GM12878 (cell line): Measurements from ENCODE around the gene TAAR9. TPM values are rescaled to one million over a fixed set of nuclear protein-coding genes. Genes with fewer than 3 reads are reported as not detected.

Experiments
- ATAC-seq: fragments of 200-7000 bp; cut with Tn5 transposase; 3 replicates; pipeline ENCODE4 v1.9.1; 2020; ENCODE audit warnings: mild to moderate bottlenecking, moderate library complexity
- BruUV-seq: library from RNA; stranded (reverse); fragments of 400-500 nt; replicated peaks from 2 replicates; lab custom pipeline; 2021; lab: Mats Ljungman, UMichigan
- CTCF ChIA-PET: fragments of 300-600 bp; sonication (Branson Sonifier 250); formaldehyde crosslinking; extraction: SDS; loops from one replicate; lab custom pipeline; 2021; ENCODE audit warnings: inconsistent platforms; lab: Yijun Ruan, JAX
- POLR2A ChIA-PET: fragments of 350-600 bp; formaldehyde crosslinking; extraction: SDS; loops from one replicate; lab custom pipeline; 2021; ENCODE audit warnings: inconsistent platforms; lab: Charles Lee
- RAD21 ChIA-PET: fragments of 300-600 bp; sonication (Branson Sonifier 250); formaldehyde crosslinking; loops from one replicate; lab custom pipeline; 2023; ENCODE audit warnings: antibody characterized with exemption; ENCODE audit not compliant: unreplicated experiment; lab: Charles Lee
- SMC1A ChIA-PET: fragments of 300-600 bp; sonication (Branson Sonifier 250); formaldehyde crosslinking; loops from one replicate; lab custom pipeline; 2023; ENCODE audit not compliant: unreplicated experiment, uncharacterized antibody; lab: Charles Lee
- DNase-seq: peaks from one replicate; pipeline ENCODE4 v3.0.0-alpha.2; 2011; ENCODE audit warnings: low read depth, low spot score
- FAIRE-seq: peaks from 3 replicates; lab custom pipeline; 2011; peaks lifted over from hg19 to GRCh38; lab: Jason Lieb, UNC
- H2AFZ ChIP-seq: 2 replicates; pipeline ENCODE4 v1.6.0; 2011; ENCODE audit warnings: low read depth, low read length, control low read depth; ENCODE audit not compliant: control insufficient read depth
- H3K27ac ChIP-seq: 2 replicates; pipeline ENCODE4 v1.5.1; 2011; ENCODE audit warnings: control low read depth; ENCODE audit not compliant: control insufficient read depth, insufficient read depth
- H3K27me3 ChIP-seq, 2 experiments: replicated peaks in 1 of 2; 2 replicates each; pipeline versions ENCODE4 v1.6.0 to v1.6.1; 2011; ENCODE audit warnings: low read length in 1 of 2; ENCODE audit not compliant: control insufficient read depth in 2 of 2, insufficient read depth in 2 of 2
- H3K36me3 ChIP-seq, 2 experiments: 2 replicates each; pipeline ENCODE4 v1.5.1; 2011; ENCODE audit warnings: low read length in 1 of 2; ENCODE audit not compliant: control insufficient read depth in 2 of 2, insufficient read depth in 2 of 2
- H3K4me1 ChIP-seq: 2 replicates; pipeline ENCODE4 v1.6.1; 2011; ENCODE audit warnings: mild to moderate bottlenecking, low read length, moderate library complexity, mixed read lengths; ENCODE audit not compliant: control insufficient read depth, insufficient read depth
- H3K4me2 ChIP-seq: 2 replicates; pipeline ENCODE4 v1.6.0; 2011; ENCODE audit warnings: control low read depth; ENCODE audit not compliant: control insufficient read depth, insufficient read depth
- H3K4me3 ChIP-seq: fragments of 200-600 bp; sonication (generic); 2 replicates; pipeline ENCODE4 v1.5.1; 2016
- H3K79me2 ChIP-seq: 2 replicates; pipeline ENCODE4 v1.6.0; 2011; ENCODE audit warnings: low read length; ENCODE audit not compliant: control insufficient read depth, insufficient read depth
- H3K9ac ChIP-seq: 2 replicates; pipeline ENCODE4 v1.8.0; 2011; ENCODE audit warnings: low read length, control low read depth, mixed read lengths; ENCODE audit not compliant: control insufficient read depth, insufficient read depth
- H3K9me3 ChIP-seq: replicated peaks from 3 replicates; pipeline ENCODE4 v1.5.1; 2011; ENCODE audit warnings: mild to moderate bottlenecking, low read length; ENCODE audit not compliant: control insufficient read depth, insufficient read depth
- H4K20me1 ChIP-seq: 2 replicates; pipeline ENCODE4 v1.6.0; 2011; ENCODE audit not compliant: control insufficient read depth, insufficient read depth
- CBX5 ChIP-seq: sonication (generic); IDR thresholded peaks from 2 replicates; pipeline ENCODE4 v1.6.1; 2016; ENCODE audit warnings: low read depth, moderate library complexity, mild to moderate bottlenecking, inconsistent platforms
- CREM ChIP-seq: IDR thresholded peaks from 2 replicates; pipeline ENCODE4 v1.6.1; 2014; ENCODE audit warnings: antibody characterized with exemption, low read depth
- DPF2 ChIP-seq: fragments of 450-650 bp; IDR thresholded peaks from 2 replicates; pipeline ENCODE4 v1.6.1; 2017; ENCODE audit warnings: mild to moderate bottlenecking
- EGR1 ChIP-seq, 2 experiments: IDR thresholded peaks; 1 replicate in 1 of 2; 2 replicates in 1 of 2; pipeline ENCODE4 v1.6.1; 2011 to 2012; ENCODE audit warnings: low read depth in 2 of 2, low read length in 2 of 2, borderline replicate concordance in 1 of 2, mild to moderate bottlenecking in 1 of 2, moderate library complexity in 1 of 2
- EZH2 ChIP-seq: IDR thresholded peaks from 2 replicates; pipeline ENCODE4 v1.6.1; 2012; ENCODE audit warnings: low read depth, mild to moderate bottlenecking, control low read depth, inconsistent platforms, low read length, borderline replicate concordance; ENCODE audit not compliant: control insufficient read depth
- HCFC1 ChIP-seq: fragments of 150-350 bp; IDR thresholded peaks from 2 replicates; pipeline ENCODE4 v1.6.1; 2014; ENCODE audit warnings: low read length
- KDM1A ChIP-seq: fragments of 200-600 bp; sonication (generic); IDR thresholded peaks from 2 replicates; pipeline ENCODE4 v1.6.1; 2016; ENCODE audit warnings: borderline replicate concordance
- NFYB ChIP-seq: IDR thresholded peaks from 2 replicates; pipeline ENCODE4 v1.6.1; 2011; ENCODE audit warnings: low read depth, mild to moderate bottlenecking, low read length, improper control_type of control experiment, moderate library complexity; ENCODE audit not compliant: insufficient read depth
- SMARCA5 ChIP-seq: fragments of 450-650 bp; IDR thresholded peaks from 2 replicates; pipeline ENCODE4 v1.6.1; 2017; ENCODE audit warnings: mild to moderate bottlenecking
- SREBF1 ChIP-seq: IDR thresholded peaks from 2 replicates; pipeline ENCODE4 v1.6.1; 2012; ENCODE audit warnings: mild to moderate bottlenecking, low read length
- TCF7 ChIP-seq: IDR thresholded peaks from 2 replicates; pipeline ENCODE4 v1.6.1; 2014; ENCODE audit warnings: antibody characterized with exemption, borderline replicate concordance
- ZSCAN29 ChIP-seq: fragments of 450-650 bp; IDR thresholded peaks from 2 replicates; pipeline ENCODE4 v1.6.1; 2017; ENCODE audit warnings: mild to moderate bottlenecking, moderate library complexity
- ZZZ3 ChIP-seq: IDR thresholded peaks from 2 replicates; pipeline ENCODE4 v1.6.1; 2011; ENCODE audit warnings: low read depth; ENCODE audit not compliant: control insufficient read depth, insufficient read length
- WGBS: methylation state at CpG from one replicate; pipeline ENCODE4 v1.1.6; 2016; ENCODE audit warnings: low lambda C conversion rate; ENCODE audit not compliant: insufficient replicate concordance, insufficient coverage; ENCODE audit errors: missing lambda C conversion rate; 5-methylcytosine and 5-hydroxymethylcytosine counted together
- in situ Hi-C: fragments of 300-500 bp; cut with MboI; formaldehyde crosslinking; loops from 9 replicates; pipeline ENCODE4 v1.14.3; 2018; ENCODE audit warnings: mixed read lengths
- intact Hi-C: fragments of 100-400 bp; cut with micrococcal nuclease; formaldehyde crosslinking; loops from one replicate; pipeline ENCODE4 v1.14.2; 2022; ENCODE audit not compliant: unreplicated experiment
- polyA plus RNA-seq, 11 experiments: library from polyadenylated mRNA; depleted of rRNA in 4 of 11; unstranded in 6 of 11; stranded (reverse) in 5 of 11; fragments of >200 nt; fragmentation: Nextera tagmentation in 4 of 11; fragmentation: Illumina TruSeq in 1 of 11; extraction: Ambion mirVana in 4 of 11; extraction: Trizol in 1 of 11; gene quantifications; 1 replicate in 1 of 11; 2 replicates in 10 of 11; pipeline versions ENCODE4 v1.2.1 to v1.2.3, GENCODE V29; 2011 to 2016; ENCODE audit warnings: inconsistent platforms in 2 of 11, missing spikeins in 2 of 11, low read depth in 1 of 11
- total RNA-seq, 4 experiments: library from RNA; depleted of rRNA in 3 of 4; stranded (reverse); fragments of >200 nt in 3 of 4; fragmentation: Illumina TruSeq in 1 of 4; extraction: Trizol in 1 of 4; gene quantifications; 2 replicates each; pipeline versions ENCODE4 v1.2.1 to v1.2.3, GENCODE V29; 2013 to 2021
- TF ChIP-seq, protein P1 (sequence below): fragments of 450-650 bp; IDR thresholded peaks from 2 replicates; pipeline ENCODE4 v1.6.1; 2014; ENCODE audit warnings: mild to moderate bottlenecking
- TF ChIP-seq, protein P2 (sequence below): fragments of 150-350 bp; IDR thresholded peaks from 2 replicates; pipeline ENCODE4 v1.6.1; 2014; ENCODE audit warnings: mild to moderate bottlenecking, low read depth, low read length
- TF ChIP-seq, protein P3 (sequence below): IDR thresholded peaks from 2 replicates; pipeline ENCODE4 v1.6.1; 2012; ENCODE audit warnings: low read depth, low read length, improper control_type of control experiment
- TF ChIP-seq, protein P4 (sequence below): fragments of 450-650 bp; IDR thresholded peaks from 2 replicates; pipeline ENCODE4 v1.6.1; 2017; ENCODE audit warnings: low read depth, mild to moderate bottlenecking, moderate library complexity
- TF ChIP-seq, protein P5 (sequence below): fragments of 450-650 bp; IDR thresholded peaks from 2 replicates; pipeline ENCODE4 v1.6.1; 2017; ENCODE audit warnings: mild to moderate bottlenecking

TAAR9 gene
- total and polyA plus RNA-seq, 10 of the 15 experiments (the other 5 are each of a cell fraction or from before 2014, with no cell fraction given): not detected

DNA sequence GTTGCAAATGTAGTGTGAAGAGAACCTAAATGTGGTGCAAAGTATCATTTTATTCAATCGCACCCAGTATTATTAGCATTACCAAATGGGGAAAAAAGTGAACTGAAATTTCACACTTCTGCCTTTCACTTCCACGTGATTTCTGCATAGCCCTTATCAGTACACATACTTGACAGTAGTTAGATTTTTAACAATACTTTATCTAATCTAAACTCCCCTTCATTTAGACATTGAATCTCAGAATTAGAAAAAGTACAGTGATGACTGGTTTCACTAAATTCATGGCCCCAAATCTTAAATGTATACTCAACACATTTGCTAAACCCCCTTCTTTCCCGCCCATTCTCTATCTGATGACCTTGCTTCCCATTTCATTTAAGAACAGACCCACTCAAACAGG, 39.4 kb upstream of the TAAR9 start:
- Histone ChIP-seq H3K9ac (no peak overlapping the region), H3K27me3 (no peaks in the 10 kb centered on the region), H3K27ac (peak overlapping the region; percentile 76), H3K4me2 (peak overlapping the region; percentile 67), H2AFZ (no peak overlapping the region; the same call in 1 of the 2 replicates), H3K9me3 (peaks cover under 1% of the 10 kb centered on the region; the same call in 1 of the 3 replicates), H3K4me3 (peak overlapping the region; percentile 22; the same call in 1 of the 2 replicates), H3K79me2 (peaks cover 59% of the 10 kb centered on the region), H4K20me1 (no peaks in the 10 kb centered on the region), H3K36me3 (peaks cover 3 to 18% of the 10 kb centered on the region in 2 experiments), H3K4me1 (peaks cover 53% of the 10 kb centered on the region)
- WGBS: 0% methylated on average over 3 of the region's 3 CpGs
- ChIA-PET SMC1A (interaction anchor here (1.7 kb wide), 1 partner anchor 12 kb away, joined by 5 read pairs; no protein-coding TSS in a partner anchor), RAD21 (no interaction called here), CTCF (no interaction called here), POLR2A (no interaction called here)
- in situ Hi-C loops (no loop called here), intact Hi-C loops (loop anchor here (2.0 to 5.0 kb wide), 2 partner anchors 14 to 41 kb away; partner anchors contain the start of gene STX7)
- DNase-seq (peak; percentile 60), FAIRE-seq (peak; percentile 35), ATAC-seq (peak; percentile 75)
- BruUV-seq: no TSS peak
- TF ChIP-seq SREBF1: 0 out of 2 replicates have a peak, but pooled peaks have one; percentile 11
- peak; percentile 59; the same call in 1 of the 2 replicates for TF ChIP-seq CREM
- TF ChIP-seq, protein P1, sequence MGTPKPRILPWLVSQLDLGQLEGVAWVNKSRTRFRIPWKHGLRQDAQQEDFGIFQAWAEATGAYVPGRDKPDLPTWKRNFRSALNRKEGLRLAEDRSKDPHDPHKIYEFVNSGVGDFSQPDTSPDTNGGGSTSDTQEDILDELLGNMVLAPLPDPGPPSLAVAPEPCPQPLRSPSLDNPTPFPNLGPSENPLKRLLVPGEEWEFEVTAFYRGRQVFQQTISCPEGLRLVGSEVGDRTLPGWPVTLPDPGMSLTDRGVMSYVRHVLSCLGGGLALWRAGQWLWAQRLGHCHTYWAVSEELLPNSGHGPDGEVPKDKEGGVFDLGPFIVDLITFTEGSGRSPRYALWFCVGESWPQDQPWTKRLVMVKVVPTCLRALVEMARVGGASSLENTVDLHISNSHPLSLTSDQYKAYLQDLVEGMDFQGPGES: no peak
- TF ChIP-seq NFYB: no peak
- TF ChIP-seq CBX5: no peak
- TF ChIP-seq TCF7: no peak
- peak; percentile 96 for TF ChIP-seq DPF2
- TF ChIP-seq EGR1 (IDR thresholded peaks at IDR 0.05; ENCODE audit: borderline replicate concordance in 1 of 2, low read depth in 2 of 2, low read length in 2 of 2): no peak
- TF ChIP-seq, protein P2, sequence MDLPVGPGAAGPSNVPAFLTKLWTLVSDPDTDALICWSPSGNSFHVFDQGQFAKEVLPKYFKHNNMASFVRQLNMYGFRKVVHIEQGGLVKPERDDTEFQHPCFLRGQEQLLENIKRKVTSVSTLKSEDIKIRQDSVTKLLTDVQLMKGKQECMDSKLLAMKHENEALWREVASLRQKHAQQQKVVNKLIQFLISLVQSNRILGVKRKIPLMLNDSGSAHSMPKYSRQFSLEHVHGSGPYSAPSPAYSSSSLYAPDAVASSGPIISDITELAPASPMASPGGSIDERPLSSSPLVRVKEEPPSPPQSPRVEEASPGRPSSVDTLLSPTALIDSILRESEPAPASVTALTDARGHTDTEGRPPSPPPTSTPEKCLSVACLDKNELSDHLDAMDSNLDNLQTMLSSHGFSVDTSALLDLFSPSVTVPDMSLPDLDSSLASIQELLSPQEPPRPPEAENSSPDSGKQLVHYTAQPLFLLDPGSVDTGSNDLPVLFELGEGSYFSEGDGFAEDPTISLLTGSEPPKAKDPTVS: no peak
- TF ChIP-seq ZZZ3: no peak
- TF ChIP-seq HCFC1: no peak
- TF ChIP-seq, protein P3, sequence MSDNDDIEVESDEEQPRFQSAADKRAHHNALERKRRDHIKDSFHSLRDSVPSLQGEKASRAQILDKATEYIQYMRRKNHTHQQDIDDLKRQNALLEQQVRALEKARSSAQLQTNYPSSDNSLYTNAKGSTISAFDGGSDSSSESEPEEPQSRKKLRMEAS: 0 out of 2 replicates have a peak, but pooled peaks have one; percentile 41
- TF ChIP-seq EZH2: no peak
- TF ChIP-seq KDM1A: no peak
- TF ChIP-seq, protein P4, sequence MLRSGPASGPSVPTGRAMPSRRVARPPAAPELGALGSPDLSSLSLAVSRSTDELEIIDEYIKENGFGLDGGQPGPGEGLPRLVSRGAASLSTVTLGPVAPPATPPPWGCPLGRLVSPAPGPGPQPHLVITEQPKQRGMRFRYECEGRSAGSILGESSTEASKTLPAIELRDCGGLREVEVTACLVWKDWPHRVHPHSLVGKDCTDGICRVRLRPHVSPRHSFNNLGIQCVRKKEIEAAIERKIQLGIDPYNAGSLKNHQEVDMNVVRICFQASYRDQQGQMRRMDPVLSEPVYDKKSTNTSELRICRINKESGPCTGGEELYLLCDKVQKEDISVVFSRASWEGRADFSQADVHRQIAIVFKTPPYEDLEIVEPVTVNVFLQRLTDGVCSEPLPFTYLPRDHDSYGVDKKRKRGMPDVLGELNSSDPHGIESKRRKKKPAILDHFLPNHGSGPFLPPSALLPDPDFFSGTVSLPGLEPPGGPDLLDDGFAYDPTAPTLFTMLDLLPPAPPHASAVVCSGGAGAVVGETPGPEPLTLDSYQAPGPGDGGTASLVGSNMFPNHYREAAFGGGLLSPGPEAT: peak; percentile 78
- TF ChIP-seq, protein P5, sequence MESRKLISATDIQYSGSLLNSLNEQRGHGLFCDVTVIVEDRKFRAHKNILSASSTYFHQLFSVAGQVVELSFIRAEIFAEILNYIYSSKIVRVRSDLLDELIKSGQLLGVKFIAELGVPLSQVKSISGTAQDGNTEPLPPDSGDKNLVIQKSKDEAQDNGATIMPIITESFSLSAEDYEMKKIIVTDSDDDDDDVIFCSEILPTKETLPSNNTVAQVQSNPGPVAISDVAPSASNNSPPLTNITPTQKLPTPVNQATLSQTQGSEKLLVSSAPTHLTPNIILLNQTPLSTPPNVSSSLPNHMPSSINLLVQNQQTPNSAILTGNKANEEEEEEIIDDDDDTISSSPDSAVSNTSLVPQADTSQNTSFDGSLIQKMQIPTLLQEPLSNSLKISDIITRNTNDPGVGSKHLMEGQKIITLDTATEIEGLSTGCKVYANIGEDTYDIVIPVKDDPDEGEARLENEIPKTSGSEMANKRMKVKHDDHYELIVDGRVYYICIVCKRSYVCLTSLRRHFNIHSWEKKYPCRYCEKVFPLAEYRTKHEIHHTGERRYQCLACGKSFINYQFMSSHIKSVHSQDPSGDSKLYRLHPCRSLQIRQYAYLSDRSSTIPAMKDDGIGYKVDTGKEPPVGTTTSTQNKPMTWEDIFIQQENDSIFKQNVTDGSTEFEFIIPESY: no peak
- TF ChIP-seq ZSCAN29: 0 out of 2 replicates have a peak, but pooled peaks have one; percentile 20
- no peak for TF ChIP-seq SMARCA5
